ENCODE measurements around the gene TMEM204. TPM values are rescaled to one million over a fixed set of nuclear protein-coding genes. Genes with fewer than 3 reads are reported as not detected.

Gene TMEM204
- total RNA-seq, 4 donors from 2014 or later, result 14.1 to 87.6 (median 24.6) TPM

DNA sequence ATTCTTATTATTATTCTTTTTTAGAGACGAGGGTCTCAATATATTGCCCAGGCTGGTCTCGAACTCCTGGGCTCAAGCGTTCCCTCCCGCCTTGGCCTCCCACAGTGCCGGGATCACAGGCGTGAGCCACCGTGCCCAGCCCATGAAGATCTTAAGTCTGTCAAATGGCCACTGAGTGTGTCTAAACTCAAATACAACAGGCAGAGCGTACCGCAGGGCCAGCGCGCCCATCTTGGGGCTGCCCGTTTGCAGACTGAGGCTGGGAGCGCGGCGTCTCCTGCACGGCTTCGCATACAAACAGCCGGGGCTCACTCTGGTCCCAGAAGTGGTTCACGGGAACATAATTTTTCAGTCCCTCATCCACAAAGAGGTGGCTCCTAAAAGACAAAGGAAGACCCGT is 30.3 kb downstream of the TMEM204 start:
- TF ChIP-seq CTCF (IDR thresholded peaks at IDR 0.05; ENCODE audit: low read depth), result no peak

- no peak for TF ChIP-seq CTCF (IDR thresholded peaks at IDR 0.05; ENCODE audit: low read depth)
These were observed 30.9 kb downstream of the TMEM204 start for GRCh38 chr16:1564325-1564724.

- TF ChIP-seq CTCF (IDR thresholded peaks at IDR 0.05; ENCODE audit: low read depth), result no peak
These were observed 31.8 kb downstream of the TMEM204 start for GRCh38 chr16:1565083-1565805.

- no peak for TF ChIP-seq CTCF (IDR thresholded peaks at IDR 0.05; ENCODE audit: low read depth)
These were observed 34.5 kb downstream of the TMEM204 start for GRCh38 chr16:1567988-1568387.

DNA sequence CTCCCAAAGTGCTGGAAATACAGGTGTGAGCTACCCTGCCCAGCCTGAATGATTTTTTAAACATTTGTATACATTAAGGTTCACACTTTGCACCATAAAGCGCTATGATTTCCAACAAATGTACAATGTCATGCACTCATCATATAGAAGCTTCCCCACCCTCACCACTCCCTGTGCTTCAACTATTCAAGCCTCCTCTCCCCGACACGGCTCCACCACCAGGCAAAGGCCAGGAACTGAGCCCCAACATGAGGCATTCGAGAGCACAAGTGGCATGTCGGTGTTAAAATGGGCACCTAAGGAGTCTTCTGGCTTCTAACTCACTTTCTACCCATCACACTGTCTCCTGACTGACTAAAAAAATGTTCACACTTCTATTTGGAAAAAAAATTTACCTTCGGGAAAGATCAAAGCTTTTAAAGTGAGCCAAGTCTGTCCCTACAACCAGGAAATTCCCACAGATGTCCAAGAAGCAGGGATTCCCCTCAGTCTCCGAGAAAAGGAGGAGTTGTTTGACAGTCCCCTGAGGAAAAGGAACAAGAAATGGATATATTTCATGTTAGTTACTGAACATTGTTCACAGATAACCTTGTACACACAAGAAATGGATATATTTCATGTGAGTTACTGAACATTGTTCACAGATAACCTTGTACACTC is 37.7 kb downstream of the TMEM204 start:
- TF ChIP-seq CTCF (IDR thresholded peaks at IDR 0.05; ENCODE audit: low read depth), result no peak

GRCh38 chr16:1572673-1573072 is 39.2 kb downstream of the TMEM204 start:
- TF ChIP-seq CTCF (IDR thresholded peaks at IDR 0.05; ENCODE audit: low read depth), result no peak

DNA sequence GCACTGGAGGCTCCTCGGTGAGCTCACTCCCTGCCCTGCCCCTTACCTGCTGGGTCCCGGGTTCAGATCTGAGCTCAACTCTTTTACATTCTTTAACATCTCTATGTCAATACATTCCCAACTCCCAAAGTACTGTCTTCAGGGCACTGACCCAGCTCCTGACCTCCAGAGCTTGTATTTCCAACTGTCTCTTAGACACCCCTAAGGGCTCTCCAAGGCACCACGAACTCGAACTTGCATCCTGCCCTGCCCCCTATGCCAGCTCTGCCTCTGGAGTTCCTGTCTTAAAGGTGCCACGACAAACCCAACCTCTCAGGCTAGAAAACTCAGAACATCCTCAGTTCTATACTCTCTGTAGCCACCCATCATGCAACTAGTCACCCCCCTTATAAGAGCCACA is 39.8 kb downstream of the TMEM204 start:
- TF ChIP-seq CTCF (IDR thresholded peaks at IDR 0.05; ENCODE audit: low read depth), result no peak

All from subcutaneous adipose tissue (tissue), 4 donors.